SK-N-SH treated with all-trans-retinoic acid at 6 μM for 48 hours (cell line): ENCODE results near the gene CCRL2.

ENCODE experiments used
- CSDC2 ChIP-seq: fragments of 250-450 bp; sonication (Bioruptor Pico); IDR thresholded peaks from 2 replicates; pipeline ENCODE4 v1.5.0; 2020; ENCODE audit warnings: mild to moderate bottlenecking, moderate library complexity
- GLIS3 ChIP-seq: fragments of 250-450 bp; sonication (Bioruptor Pico); IDR thresholded peaks from 2 replicates; pipeline ENCODE4 v1.5.0; 2020; ENCODE audit warnings: mild to moderate bottlenecking, moderate library complexity
- OSR1 ChIP-seq: fragments of 250-450 bp; sonication (Bioruptor Pico); IDR thresholded peaks from 2 replicates; pipeline ENCODE4 v1.8.0; 2022; ENCODE audit warnings: moderate library complexity, mild to moderate bottlenecking, inconsistent platforms
- PPARA ChIP-seq: fragments of 250-450 bp; sonication (Bioruptor Pico); IDR thresholded peaks from 2 replicates; pipeline ENCODE4 v1.5.0; 2020; ENCODE audit warnings: mild to moderate bottlenecking, borderline replicate concordance
- RARB ChIP-seq: fragments of 250-450 bp; sonication (Bioruptor Pico); IDR thresholded peaks from 2 replicates; pipeline ENCODE4 v1.8.0; 2021; ENCODE audit warnings: mild to moderate bottlenecking, moderate library complexity
- ZNF8 ChIP-seq: fragments of 450-650 bp; formaldehyde crosslinking; IDR thresholded peaks from 2 replicates; pipeline ENCODE4 v1.5.0; 2020; ENCODE audit warnings: mild to moderate bottlenecking, moderate library complexity
- TF ChIP-seq, protein P1 (sequence below): fragments of 250-450 bp; sonication (Bioruptor Pico); IDR thresholded peaks from 2 replicates; pipeline ENCODE4 v1.8.0; 2020; ENCODE audit warnings: mild to moderate bottlenecking, moderate library complexity, borderline replicate concordance
- TF ChIP-seq, protein P2 (sequence below): fragments of 250-450 bp; sonication (Bioruptor Pico); IDR thresholded peaks from 2 replicates; pipeline ENCODE4 v1.5.0; 2020; ENCODE audit warnings: mild to moderate bottlenecking, moderate library complexity
- TF ChIP-seq, protein P3 (sequence below): fragments of 250-450 bp; sonication (Bioruptor Pico); IDR thresholded peaks from 2 replicates; pipeline ENCODE4 v1.8.0; 2021; ENCODE audit warnings: low read depth, mild to moderate bottlenecking, moderate library complexity, borderline replicate concordance
- TF ChIP-seq, protein P4 (sequence below): fragments of 250-450 bp; sonication (Bioruptor Pico); IDR thresholded peaks from 2 replicates; pipeline ENCODE4 v1.5.1; 2020; ENCODE audit warnings: low read depth, mild to moderate bottlenecking, moderate library complexity

DNA sequence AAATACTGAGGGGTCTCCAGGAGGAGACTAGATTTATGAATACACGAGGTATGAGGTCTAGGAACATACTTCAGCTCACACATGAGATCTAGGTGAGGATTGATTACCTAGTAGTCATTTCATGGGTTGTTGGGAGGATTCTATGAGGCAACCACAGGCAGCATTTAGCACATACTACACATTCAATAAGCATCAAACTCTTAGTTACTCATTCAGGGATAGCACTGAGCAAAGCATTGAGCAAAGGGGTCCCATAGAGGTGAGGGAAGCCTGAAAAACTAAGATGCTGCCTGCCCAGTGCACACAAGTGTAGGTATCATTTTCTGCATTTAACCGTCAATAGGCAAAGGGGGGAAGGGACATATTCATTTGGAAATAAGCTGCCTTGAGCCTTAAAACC is 31.8 kb upstream of the CCRL2 start:
- TF ChIP-seq, protein P1, sequence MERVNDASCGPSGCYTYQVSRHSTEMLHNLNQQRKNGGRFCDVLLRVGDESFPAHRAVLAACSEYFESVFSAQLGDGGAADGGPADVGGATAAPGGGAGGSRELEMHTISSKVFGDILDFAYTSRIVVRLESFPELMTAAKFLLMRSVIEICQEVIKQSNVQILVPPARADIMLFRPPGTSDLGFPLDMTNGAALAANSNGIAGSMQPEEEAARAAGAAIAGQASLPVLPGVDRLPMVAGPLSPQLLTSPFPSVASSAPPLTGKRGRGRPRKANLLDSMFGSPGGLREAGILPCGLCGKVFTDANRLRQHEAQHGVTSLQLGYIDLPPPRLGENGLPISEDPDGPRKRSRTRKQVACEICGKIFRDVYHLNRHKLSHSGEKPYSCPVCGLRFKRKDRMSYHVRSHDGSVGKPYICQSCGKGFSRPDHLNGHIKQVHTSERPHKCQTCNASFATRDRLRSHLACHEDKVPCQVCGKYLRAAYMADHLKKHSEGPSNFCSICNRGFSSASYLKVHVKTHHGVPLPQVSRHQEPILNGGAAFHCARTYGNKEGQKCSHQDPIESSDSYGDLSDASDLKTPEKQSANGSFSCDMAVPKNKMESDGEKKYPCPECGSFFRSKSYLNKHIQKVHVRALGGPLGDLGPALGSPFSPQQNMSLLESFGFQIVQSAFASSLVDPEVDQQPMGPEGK, result no peak
- TF ChIP-seq ZNF8 (CRISPR knock-in tag), result no peak
- no peak for TF ChIP-seq PPARA (CRISPR knock-in tag)
- no peak for TF ChIP-seq RARB
- TF ChIP-seq, protein P2, sequence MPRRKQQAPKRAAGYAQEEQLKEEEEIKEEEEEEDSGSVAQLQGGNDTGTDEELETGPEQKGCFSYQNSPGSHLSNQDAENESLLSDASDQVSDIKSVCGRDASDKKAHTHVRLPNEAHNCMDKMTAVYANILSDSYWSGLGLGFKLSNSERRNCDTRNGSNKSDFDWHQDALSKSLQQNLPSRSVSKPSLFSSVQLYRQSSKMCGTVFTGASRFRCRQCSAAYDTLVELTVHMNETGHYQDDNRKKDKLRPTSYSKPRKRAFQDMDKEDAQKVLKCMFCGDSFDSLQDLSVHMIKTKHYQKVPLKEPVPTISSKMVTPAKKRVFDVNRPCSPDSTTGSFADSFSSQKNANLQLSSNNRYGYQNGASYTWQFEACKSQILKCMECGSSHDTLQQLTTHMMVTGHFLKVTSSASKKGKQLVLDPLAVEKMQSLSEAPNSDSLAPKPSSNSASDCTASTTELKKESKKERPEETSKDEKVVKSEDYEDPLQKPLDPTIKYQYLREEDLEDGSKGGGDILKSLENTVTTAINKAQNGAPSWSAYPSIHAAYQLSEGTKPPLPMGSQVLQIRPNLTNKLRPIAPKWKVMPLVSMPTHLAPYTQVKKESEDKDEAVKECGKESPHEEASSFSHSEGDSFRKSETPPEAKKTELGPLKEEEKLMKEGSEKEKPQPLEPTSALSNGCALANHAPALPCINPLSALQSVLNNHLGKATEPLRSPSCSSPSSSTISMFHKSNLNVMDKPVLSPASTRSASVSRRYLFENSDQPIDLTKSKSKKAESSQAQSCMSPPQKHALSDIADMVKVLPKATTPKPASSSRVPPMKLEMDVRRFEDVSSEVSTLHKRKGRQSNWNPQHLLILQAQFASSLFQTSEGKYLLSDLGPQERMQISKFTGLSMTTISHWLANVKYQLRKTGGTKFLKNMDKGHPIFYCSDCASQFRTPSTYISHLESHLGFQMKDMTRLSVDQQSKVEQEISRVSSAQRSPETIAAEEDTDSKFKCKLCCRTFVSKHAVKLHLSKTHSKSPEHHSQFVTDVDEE (CRISPR knock-in tag), result no peak
- TF ChIP-seq, protein P3, sequence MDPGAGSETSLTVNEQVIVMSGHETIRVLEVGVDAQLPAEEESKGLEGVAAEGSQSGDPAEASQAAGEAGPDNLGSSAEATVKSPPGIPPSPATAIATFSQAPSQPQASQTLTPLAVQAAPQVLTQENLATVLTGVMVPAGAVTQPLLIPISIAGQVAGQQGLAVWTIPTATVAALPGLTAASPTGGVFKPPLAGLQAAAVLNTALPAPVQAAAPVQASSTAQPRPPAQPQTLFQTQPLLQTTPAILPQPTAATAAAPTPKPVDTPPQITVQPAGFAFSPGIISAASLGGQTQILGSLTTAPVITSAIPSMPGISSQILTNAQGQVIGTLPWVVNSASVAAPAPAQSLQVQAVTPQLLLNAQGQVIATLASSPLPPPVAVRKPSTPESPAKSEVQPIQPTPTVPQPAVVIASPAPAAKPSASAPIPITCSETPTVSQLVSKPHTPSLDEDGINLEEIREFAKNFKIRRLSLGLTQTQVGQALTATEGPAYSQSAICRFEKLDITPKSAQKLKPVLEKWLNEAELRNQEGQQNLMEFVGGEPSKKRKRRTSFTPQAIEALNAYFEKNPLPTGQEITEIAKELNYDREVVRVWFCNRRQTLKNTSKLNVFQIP (CRISPR knock-in tag), result no peak
- no peak for TF ChIP-seq CSDC2 (CRISPR knock-in tag)
- no peak for TF ChIP-seq GLIS3
- TF ChIP-seq OSR1, result no peak
- TF ChIP-seq, protein P4, sequence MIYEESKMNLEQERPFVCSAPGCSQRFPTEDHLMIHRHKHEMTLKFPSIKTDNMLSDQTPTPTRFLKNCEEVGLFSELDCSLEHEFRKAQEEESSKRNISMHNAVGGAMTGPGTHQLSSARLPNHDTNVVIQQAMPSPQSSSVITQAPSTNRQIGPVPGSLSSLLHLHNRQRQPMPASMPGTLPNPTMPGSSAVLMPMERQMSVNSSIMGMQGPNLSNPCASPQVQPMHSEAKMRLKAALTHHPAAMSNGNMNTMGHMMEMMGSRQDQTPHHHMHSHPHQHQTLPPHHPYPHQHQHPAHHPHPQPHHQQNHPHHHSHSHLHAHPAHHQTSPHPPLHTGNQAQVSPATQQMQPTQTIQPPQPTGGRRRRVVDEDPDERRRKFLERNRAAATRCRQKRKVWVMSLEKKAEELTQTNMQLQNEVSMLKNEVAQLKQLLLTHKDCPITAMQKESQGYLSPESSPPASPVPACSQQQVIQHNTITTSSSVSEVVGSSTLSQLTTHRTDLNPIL, result no peak
